GM21360 (cell line): Measurements from ENCODE around the gene IL25.
"Not testable (repeated sequence)": the region's sequence is repeated elsewhere in the genome, so short reads cannot be mapped to it uniquely, and the experiment has no call there.

Experiments
- ATAC-seq: cut with Tn5 transposase; IDR thresholded peaks from one replicate; pipeline ENCODE4 v1.9.1; 2021; ENCODE audit warnings: mild to moderate bottlenecking, moderate library complexity; ENCODE audit not compliant: unreplicated experiment

The IL25 gene

GRCh38 chr14:23407516-23408306 is 35.1 kb downstream of the IL25 start, which contains the start of gene MYH6:
Gene MYH6 (minus strand): TSS chr14:23408273. CDS start chr14:23407223, 1,050 bp downstream.
- no peak for ATAC-seq

DNA sequence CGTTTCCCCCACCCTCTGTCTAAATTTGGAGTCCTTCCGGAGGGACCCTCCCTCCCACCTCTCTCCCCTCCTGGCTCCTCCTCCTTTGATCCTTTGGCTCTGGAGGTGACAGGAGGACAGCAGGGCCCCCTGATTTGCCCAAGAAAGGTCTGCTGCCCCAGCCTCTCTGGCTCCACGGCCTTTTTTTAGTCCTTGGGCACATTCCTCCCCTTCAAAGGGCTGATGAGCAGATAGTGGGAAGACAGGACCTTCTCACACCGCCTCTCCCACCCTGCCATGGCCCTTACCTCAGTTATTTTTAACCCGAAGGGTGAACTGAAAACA is 35.7 kb downstream of the IL25 start:
- no peak for ATAC-seq

- no peak for ATAC-seq
Observed at GRCh38 chr14:23409475-23409874, 36.9 kb downstream of the IL25 start.

DNA sequence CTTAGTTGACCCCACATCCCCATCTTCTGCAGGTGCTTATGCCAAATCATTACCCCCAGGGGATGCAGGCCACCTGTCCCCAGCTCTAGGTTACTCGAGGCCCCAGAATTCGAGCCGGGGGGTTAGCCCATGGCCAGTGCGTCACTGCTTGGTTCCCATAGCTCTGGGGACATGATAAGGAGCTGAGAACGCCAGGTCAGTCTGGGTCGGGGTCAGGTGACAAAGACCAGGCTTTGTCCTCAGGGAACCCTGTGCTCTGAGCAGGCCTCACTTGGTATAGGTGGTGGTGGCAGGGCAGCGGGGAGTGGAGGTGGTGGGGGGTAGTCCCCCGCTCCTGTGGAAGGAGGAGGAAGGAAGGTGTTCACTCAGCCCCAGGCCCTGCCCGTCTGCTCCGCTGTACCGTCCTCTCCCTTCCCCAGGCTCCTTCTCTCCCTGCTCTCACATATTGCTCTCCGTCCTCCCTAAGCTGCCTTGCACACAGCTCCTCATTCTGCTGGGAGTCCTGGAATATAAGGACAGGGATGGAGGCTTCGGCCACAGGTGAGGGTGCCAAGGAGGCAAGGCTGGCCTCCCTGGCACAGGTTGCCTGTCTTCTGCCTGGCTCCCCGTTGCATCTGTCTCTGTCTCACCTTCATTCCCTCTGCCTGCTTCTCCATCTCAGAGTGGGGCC is 37.5 kb downstream of the IL25 start:
- no peak for ATAC-seq

DNA sequence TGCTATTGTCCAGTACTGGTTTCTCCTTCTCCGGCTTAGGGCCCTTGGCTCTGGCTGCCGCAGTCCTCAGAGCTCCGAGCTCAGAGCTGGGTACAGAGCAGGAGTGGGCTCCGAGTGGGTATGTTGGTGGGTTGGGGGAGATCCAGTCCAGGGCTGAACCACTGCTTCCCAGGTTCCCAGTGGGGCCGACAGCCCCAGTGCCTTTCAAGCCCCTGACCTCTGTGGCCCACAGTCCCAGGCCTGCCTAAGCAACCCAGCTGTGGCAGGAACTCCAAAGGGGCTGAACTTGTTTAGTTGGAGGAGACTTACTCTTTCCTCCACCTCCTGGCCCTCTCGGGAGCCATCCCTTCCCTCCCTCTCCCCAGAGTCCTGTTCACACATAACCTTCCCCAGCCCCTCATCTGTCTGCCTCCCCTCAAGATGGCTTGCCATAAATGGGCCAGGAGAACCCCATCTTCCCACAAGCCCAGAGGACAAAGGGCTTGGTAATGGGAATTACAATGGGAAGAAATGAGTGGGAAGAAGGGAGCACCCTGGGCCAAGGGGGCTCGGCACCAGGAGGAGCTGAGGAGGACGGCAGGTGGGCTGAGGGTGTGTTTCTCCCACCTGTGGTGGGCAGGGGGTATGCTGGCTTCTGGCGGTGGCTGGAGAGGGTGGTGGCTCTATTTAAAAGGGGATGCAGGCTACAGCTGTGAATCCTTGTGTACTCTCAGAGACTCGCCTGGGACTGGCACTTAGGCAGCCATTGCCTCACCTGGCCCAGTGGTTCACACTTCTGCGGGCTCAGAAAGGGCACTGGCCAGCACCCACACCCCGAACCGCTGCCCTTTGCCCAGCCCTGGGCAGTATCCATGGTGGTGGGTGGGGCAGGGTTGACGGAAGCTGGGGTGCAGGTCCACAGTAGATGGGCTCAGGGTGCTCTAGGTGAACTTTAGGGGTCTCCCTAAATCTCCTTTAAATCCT is 39.2 kb downstream of the IL25 start:
- ATAC-seq: no peak

DNA sequence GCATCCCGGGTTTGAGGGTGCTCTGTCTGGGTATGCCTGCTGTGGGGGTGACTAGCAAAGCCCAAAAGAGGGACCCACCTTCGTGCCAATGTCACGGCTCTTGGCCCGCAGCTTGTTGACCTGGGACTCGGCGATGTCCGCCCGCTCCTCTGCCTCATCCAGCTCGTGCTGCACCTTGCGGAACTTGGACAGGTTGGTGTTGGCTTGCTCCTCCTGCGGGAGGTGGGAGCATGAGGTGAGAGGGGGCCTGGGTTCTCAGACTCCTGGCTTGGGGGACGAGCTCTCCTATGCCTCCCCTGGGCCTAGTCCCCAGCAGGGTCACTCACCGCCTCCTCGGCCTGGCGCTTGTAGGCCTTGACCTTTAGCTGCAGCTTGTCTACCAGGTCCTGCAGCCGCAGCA is 41.1 kb downstream of the IL25 start:
- ATAC-seq: no peak

DNA sequence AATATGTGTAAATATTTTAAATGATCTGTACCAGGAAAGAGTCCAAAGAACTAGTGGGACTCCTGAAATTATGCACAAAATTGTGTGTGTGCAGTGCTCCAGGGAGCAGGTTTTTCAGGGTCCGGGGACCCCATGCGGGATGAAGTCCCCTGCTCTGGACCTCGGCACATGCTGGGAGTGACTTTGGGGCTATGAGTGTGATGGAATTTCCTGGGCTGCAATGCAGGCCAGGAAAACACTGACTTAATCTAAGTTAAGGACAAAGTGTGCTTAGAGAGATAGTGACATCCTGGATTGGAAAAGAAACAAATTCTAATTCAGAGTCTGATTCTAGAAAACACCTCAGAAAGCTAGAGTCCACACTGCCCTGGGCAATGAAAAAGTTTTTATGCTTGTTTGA is 41.6 kb downstream of the IL25 start:
- no peak for ATAC-seq

DNA sequence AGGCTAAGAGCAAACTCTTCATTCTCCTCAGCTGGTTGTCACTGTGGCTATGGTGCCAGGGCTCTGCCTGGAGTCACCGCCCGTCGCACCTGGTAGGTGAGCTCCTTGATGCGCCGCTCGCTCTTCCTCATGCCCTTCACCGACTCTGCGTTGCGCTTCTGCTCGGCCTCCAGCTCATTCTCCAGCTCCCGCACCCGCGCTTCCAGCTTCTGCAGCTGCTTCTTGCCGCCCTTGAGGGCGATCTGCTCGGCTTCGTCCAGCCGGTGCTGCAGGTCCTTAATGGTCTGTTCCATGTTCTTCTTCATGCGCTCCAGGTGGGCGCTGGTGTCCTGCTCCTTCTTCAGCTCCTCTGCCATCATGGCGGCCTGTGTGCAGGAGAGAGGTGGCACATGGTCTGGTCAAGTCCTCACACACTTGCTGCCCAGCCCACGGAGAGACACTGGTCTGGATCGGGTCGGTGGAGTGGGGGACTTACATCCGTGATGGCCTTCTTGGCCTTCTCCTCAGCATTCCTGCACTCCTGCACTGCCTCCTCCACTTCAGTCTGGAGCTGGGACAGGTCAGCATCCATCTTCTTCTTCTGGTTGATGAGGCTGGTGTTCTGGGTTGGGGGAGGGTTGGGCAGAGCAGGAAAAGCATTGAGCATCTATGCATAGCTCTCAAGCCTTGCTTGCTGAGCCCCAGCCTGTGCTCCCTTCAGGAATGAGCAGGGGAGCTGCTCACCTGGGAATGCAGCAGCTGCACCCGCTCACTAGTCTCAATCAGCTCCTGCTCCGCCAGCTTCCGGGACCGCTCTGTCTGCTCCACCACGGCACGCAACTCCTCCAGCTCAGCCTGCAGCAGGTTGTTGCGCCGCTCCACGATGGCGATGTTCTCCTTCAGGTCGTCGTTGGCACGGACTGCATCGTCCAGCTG is 42.6 kb downstream of the IL25 start:
- no peak for ATAC-seq

DNA sequence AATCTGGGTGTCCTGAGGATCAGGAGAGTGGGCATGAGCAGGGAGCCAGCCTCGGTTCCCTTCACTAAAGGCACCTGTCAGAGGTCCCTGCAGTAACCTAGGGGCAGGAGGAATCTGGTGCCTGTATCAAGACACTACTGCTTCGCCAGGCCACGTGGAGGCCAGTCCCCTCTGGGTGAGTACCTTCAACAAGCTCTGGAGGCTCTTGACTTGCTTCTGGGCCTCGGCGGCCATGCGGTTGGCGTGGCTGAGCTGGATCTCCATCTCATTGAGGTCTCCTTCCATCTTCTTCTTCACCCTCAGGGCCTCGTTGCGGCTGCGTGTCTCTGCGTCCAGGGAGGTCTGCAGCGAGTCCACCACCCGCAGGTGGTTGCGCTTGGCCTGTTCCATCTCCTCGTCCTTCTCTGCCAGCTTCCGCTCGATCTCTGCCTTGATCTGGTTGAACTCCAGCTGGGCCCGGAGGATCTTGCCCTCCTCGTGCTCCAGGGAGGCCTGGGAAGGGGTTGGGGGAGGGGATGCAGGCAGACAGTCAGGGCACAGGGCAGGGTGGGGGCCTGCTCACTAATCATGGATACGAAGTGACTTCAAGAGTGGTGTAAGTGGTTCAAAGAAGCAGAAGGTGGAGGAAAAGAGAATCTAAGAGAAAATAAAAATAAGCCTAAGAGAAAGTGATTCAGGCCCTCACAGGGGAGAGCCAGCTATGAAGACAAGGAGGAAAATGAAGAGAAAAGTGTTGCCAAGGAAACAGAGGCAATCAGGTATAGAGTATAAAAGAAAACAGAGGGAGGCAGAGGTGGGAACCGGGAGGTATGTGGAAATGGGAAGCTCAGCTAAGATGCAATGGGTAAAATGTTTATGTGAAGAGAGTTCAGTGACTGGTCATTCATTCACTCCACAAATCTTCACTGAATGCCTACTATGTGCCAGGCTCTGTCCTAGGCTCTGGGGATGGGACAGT is 43.5 kb downstream of the IL25 start:
- ATAC-seq: no peak

- ATAC-seq: no peak
Observed at GRCh38 chr14:23416801-23417200, 44.2 kb downstream of the IL25 start.

DNA sequence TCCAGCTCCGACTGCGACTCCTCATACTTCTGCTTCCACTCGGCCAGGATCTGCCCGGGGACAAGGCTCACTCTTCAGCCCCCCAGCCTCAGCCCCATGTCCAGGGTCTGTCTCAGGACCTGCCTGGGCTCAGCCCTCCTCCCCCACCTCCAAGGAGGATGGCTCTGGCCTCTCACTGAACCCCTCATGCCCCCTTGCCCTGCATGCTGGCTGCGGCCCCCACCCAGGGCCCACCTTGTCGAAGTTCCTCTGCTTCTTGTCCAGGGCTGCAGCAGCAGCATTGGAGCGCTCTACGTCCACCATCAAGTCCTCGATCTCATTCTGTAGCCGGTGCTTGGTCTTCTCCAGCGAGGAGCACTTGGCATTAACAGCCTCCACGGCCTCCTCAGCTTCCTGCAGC is 44.7 kb downstream of the IL25 start:
- not testable (repeated sequence) for ATAC-seq

- ATAC-seq: no peak
Observed at GRCh38 chr14:23418021-23418420, 45.4 kb downstream of the IL25 start.

DNA sequence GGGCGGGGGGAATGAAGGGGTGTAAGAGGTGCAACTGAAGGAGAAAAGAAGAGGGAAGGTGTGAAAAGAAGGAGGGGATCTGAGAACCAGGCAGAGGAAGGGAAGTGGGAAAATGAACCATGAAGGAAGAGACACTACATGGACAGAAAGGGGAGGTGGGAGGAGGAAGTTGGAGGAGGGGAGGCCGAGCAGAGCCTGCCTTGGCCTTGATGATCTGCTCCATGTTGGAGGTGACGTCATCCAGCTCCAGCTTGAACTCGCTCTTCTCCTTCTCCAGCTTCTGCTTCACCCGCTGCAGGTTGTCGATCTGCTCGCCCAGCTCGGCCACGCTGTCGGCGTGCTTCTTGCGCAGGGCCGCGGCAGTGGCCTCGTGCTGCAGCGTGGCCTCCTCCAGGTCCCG is 47.0 kb downstream of the IL25 start:
- not testable (repeated sequence) for ATAC-seq

GRCh38 chr14:23421594-23421993 is 49.0 kb downstream of the IL25 start:
- ATAC-seq: no peak

DNA sequence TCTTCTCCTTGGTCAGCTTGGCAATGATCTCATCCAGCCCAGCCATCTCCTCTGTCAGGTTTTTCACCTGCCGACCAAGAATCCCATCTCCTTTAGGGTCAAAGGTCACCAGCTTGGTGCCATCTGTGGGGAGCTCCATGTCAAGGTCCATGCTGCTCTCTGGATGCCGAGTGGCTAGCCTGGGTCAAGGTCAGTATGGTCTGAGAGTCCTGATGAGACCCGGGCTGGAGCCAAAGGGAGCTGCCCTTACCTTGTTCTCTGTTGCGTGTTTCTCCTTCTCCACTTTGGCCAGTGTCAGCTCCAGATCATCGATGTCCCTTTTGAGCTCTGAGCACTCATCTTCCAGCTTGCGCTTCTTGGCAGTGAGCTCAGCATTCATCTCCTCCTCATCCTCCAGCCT is 51.0 kb downstream of the IL25 start:
- no peak for ATAC-seq

GRCh38 chr14:23425169-23425568 is 52.6 kb downstream of the IL25 start:
- ATAC-seq: no peak

DNA sequence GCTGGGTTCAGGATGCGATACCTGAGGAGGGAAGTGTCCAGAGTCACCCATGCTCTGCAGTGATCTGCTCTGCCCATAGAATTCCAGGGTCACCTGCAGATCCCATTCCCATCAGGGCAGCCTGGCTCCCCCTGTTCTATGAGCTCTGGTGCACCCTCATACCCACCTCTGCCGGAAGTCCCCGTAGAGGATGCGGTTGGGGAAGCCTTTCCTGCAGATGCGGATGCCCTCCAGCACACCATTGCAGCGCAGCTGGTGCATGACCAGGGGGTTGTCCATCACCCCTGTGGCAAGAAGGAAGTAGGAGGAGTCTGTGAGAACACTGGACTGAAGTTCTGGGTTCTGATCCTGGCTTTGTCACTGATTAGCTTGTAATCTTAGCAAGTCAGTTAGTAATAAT is 53.2 kb downstream of the IL25 start:
- ATAC-seq: not testable (repeated sequence)
